GM19324 (cell line): Measurements from ENCODE around the gene PGGHG.
"Not testable (repeated sequence)": the region's sequence is repeated elsewhere in the genome, so short reads cannot be mapped to it uniquely, and the experiment has no call there.

Source experiments
- ATAC-seq: cut with Tn5 transposase; IDR thresholded peaks from one replicate; pipeline ENCODE4 v1.9.1; 2021; ENCODE audit warnings: mild to moderate bottlenecking, moderate library complexity; ENCODE audit not compliant: unreplicated experiment, low FRiP score

PGGHG gene

DNA sequence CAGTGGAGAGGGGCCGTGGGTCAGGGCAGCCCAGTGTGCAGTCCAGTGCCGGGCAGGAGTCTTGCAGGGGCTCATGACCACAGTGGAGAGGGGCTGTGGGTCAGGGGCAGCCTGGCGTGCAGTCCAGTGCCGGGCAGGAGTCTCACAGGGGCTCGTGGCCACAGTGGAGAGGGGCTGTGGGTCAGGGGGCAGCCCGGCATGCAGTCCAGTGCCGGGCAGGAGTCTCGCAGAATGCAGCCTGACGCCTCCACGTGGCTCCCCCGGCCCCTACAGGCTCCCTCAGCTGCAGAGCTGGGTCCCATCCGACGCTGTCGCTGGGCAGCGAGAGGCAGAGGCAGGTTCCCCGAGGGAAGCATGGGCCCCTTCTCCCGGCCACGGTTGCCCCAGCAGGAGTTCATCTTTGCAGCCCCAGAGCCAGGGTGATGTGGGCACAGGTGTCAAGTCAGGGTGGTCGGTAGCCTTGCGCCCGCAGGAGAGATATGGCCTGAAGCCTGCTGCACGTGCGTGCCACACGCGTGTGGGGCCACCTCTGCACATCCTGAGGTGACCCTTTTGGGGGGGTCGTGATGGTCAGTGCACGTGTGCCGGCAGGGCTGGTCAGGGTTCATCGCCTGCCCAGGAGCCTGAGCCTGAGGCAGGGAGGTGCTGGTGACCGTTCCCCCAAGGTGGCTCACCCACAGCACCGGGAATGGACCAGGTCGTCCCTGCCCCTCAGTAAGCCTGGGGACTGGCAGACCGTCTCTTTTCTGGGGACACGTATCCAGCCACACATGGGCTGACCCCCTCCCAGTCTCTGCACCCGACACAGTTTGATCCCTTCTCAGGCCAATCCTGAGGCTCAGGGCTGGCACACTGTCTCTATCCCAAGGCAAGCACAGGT is 7.5 kb downstream of the PGGHG start:
- ATAC-seq: no peak

DNA sequence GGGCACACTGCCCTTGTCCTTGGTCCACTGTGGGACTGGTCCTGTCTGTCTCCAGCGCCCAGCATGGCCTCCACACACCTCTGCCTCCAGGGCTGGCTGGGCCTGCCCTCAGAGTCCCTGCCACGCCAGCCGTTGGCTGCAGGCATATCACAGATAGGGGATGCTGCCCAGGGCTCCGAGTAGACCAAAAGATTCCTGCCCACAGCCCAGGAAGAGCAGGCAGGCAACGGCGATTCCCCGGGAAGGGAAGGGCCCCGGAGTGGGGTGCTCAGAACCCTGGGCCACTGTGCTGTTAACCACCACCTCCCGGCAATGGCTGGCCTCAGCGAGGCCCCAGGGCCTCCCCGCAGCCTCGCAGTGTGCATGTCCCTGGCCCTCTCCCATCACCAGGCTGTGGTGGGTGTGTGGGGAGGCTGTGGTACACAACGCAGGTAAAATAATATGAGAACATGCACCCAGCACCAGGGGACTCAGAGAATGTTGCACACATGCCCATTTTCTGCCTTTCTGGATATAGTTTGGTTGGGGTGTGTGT is 8.2 kb downstream of the PGGHG start:
- no peak for ATAC-seq

DNA sequence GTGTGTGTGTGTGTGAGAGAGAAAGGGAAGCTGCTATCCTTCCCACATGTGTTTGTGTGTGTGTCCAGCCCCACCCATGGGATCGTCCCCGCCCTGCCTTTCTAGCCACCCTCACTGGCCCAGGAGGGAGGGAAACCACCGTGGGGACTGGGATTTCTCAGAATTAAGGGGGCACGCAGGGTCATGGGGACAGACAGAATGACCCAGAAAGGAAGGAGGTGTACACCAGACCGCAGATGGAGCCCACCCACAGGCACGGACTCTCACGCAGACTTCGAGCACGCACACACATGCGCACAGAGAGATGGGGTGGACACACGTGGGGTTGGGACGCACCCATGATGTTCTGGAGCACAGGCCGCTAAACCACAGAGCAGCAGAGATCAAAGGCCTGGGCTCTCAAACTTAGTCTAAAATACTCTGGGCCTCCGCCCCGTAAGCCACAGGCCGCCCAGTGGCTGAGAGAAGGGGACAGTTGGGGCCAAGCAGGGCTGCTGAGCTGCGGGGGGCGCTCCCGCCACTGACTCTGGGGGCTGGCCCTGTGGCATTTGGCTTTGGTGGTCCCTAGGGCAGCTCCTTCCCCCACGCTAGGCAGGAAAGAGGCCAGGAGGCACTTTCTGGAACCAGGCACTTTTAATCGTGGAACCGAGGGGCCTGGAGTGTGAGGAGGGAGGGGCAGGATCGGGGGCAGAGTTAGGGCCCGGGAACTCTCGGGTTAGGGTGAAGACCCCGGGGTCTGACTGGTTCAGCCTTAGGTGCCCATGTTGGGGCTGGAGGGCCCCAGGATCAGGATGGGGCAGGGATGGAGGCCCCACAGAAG is 8.9 kb downstream of the PGGHG start:
- ATAC-seq: no peak

- no peak for ATAC-seq
These were observed 9.6 kb downstream of the PGGHG start for GRCh38 chr11:298406-299065.

DNA sequence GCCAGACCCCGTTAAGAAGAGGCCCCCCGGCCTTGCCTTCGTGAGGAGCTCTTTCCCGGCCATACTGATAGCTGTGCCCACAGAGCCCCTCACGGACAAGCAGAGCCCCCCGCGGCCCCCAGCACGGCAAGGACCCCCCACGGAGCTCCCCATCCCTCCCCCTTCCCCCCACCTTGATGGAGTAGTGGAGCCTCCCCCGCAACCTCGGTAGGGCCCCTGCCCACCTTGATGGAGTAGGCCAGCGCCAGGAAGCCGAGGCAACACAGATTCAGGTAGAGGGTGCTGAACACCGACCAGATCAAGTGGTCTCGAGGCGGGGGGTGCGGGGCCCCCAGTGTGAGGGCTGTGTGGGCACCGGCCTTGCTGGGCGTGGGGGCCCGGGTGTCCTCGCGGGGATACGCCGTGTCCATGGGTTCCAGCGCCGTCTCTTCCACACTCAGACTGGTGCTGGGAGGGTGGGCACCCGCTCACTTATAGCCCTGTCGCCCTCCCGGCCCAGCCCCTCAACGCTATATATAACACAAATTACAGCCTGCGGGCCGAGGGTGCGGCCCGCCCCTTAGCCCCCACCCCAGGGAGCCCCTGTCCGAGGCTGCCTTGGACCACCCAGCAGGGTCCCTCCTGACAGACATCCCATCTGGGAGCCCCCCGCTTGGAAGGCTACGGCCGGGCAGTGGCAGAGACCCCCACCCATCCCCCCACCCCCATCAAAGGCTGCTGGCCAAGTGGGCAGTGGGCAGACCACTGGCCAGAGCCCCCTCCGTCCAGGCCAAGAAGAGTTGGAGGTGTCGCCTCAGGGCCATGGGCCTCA is 10.4 kb downstream of the PGGHG start, which contains the start of gene IFITM5:
TSS of gene IFITM5 (minus strand) at position 446 of the 811 bp plus-strand sequence. CDS start at position 410, 36 bp downstream.
- no peak for ATAC-seq

DNA sequence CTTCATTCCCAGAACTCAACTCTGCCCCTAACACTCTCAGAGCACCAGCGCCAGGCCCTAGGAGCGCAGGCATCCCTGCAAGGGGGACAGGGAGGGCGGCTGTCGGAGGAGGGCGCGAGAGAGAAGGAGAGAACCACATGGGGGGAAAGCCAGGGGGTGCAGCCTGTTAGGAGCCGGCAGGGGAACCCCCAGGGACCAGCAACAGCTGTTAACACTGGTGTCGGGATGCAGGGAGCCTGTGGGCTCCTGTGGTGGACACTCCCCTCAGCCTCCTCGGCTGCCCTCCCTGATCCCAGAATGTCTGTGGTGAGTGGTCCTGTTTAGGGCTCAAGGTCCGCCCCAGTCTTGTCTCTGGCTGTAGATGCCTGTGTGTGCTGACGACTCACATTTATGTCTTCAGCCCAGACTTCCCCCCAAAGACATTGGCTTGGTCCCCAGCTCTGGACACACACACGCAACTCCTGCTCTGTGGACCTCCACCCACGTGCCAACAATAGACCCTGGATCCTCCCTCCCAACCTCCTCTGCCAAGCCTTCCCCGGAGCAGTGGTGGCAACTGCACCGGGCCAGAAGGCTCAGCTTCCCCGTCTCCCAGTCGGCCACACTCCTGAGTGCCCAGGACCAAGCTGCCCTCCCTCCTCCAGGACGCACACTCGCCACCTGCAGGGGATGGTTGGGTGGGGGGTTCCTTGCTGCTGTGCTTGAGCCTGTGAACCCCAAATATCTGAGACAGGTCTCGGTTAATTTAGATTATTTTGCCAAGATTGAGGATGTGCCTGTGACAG is 11.2 kb downstream of the PGGHG start:
- no peak for ATAC-seq

DNA sequence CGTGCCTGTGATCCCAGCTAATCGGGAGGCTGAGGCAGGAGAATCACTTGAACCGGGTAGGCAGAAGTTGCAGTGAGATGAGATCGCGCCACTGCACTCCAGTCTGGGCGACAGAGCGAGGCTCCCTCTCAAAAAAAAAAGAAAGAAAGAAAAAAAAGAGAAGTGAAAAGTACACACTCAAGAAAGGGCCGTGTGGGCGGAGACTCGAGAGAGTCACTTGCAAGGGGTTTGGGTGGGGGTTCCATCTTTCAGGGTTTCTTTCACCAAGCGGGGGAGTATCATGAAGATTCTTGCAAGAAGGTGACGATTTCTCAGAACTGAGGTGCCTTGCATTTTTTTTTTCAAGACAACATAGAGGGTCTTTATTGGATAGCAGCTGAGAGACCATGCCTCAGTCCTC is 14.4 kb downstream of the PGGHG start:
- ATAC-seq: no peak

GRCh38 chr11:304061-304506 is 15.2 kb downstream of the PGGHG start:
- no peak for ATAC-seq

DNA sequence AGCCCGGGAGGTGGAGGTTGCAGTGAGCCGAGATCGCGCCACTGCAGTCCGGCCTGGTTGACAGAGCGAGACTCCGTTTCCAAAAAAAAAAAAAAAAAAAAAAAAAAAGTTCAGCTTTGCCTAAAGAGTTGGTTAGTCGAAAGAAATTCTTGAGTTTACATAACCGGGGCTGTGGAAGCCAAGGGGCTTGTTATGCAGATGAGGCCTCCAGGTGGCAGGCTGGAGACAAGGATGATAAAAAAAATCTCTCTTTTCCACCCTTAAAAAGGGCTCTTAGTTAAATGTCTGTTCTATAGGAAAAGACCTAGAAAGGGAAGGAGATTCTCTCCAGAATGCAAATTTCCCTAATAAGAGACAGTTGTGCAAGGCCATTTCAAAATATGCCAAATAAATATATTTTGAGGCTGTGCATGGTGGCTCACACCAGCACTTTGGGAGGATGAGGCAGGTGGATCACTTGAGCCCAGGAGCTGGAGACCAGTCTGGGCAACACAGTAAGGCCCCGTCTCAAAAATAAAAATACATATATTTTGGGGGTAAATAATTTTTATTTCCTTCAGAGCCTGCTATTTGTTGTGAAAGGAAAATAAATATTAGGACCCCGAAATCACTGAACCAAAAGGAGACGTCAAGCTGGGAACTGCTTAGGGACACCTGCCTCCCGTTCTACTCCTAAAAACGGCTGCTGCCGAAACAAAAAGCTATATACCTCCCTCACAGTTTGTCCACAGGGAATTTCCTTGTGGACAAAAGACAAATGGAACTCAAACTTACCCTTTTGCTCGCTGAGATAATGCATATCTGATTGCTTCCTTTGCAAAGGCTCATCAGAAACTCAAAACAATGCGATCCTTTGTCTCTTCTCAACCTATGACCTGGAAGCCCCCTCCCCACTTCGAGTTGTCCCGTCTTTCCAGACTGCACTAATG is 16.3 kb downstream of the PGGHG start:
- ATAC-seq: no peak

- ATAC-seq: no peak
These were observed 16.9 kb downstream of the PGGHG start for GRCh38 chr11:305844-306211.

DNA sequence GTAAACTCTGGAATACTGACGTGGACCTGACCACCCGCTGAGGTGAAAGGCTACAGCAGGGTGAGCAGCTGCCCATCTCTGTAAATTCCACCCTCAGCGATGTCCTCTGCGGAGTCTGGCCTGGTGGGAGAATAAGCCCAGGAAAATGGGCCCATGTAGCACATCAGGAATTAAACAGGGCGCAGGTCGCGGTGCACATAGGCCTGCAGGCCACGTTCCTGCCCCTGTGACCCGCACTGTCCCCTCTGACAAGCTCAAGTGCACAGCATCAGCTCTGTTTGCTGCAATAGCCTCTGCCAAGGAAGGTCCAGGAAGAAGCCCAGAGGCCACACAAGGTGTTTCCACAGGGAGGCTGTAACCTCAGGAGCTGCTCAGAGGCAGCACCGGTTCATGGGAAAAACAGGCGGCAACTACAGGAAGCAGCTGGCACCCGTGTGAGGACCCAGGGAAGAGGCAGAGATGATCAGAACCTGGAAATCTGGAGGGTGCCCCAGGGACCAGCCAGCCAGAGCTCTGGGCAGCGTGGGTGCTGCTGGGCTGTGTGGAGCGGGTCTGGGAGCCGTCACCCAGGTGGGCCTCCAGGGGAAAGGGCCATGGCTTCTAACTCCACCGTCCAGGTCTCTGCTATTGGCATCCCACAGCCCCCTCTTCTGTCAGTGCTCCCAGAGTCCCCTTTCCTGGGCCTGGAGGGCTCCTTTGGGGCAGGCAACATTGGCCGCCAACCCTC is 17.9 kb downstream of the PGGHG start:
- no peak for ATAC-seq

DNA sequence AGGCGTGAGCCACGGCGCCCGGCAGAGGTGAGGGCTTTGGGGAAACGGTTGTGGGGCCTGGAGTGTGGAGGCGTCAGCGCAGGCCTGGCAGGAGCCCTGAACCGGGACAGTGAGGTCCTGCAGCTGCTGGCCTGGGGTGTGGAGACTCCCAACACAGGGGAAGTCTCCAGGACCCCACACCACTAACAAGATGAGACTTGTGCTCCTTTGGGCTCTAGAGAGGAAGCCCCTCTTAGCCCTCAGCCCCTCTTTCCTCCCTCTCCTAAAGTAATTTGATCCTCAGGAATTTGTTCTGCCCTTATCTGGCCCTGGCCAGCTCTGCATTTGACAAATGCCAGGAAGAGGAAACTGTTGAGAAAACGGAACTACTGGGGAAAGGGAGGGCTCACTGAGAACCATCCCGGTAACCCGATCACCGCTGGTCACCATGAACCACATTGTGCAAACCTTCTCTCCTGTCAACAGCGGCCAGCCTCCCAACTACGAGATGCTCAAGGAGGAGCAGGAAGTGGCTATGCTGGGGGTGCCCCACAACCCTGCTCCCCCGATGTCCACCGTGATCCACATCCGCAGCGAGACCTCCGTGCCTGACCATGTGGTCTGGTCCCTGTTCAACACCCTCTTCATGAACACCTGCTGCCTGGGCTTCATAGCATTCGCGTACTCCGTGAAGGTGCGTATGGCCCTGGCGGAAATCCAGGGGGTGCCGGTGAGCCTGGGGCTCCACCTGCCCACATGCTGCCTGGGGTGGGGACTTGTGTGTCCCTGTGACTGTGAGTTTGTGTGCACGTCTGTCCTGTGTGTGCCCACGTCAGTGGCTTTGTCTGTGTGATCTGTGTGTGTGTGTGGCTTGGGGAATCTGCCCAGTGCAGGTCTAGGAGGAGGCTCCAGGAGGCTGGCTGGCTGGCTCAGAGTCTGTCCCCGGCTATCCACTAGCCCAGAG is 19.1 kb downstream of the PGGHG start, which contains the start of gene IFITM2:
TSS of gene IFITM2 (plus strand) at position 51 of the 943 bp plus-strand sequence. CDS start at position 428, 377 bp downstream.
- ATAC-seq: not testable (repeated sequence)

- not testable (repeated sequence) for ATAC-seq
These were observed 20.1 kb downstream of the PGGHG start for GRCh38 chr11:308740-309665.

DNA sequence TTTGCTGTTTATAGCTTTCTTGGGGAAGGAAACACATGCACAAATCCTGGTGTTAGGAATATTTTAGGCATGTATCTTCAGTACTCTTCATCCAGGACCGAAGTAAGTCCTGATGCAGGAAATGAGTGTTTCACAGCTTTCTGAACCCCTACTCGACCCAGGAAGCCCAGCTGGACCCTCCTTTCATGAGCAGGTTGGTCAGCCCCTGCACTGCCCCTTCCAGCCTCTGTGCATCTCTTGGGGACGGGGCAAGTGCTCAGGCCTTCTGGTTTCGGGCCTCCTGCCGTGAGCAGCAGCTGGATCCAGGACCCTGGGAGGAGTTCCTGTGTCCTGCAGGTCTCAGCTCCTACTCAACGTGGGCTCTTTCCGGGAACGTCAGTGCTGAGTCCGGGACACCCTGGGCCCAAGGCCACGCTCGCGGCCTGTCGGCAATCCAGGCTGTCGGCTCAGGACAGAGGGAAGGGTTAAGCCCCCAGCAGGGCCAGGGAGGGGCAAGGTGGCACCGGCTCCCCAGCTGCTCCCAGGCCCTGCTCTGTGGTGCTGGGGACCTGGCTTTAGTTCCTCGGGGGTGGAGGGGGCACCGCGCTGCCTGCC is 21.1 kb downstream of the PGGHG start:
- not testable (repeated sequence) for ATAC-seq
